B cell (primary cell): Measurements from ENCODE around the gene HOXA5. TPM values are rescaled to one million over a fixed set of nuclear protein-coding genes. Genes with fewer than 3 reads are reported as not detected.

Experiments used
- ATAC-seq: fragments of 200-7000 bp; cut with Tn5 transposase; one replicate; pipeline ENCODE4 v1.10.0; 2021; ENCODE audit warnings: low read depth, mild to moderate bottlenecking, moderate number of reproducible peaks, moderate library complexity
- CTCF ChIA-PET: fragments of 350-600 bp; sonication (Branson Sonifier 250); formaldehyde crosslinking; loops from one replicate; lab custom pipeline; 2021; ENCODE audit warnings: antibody characterized with exemption, inconsistent platforms; lab: Charles Lee
- POLR2A ChIA-PET: fragments of 350-600 bp; sonication (Branson Sonifier 250); formaldehyde crosslinking; loops from one replicate; lab custom pipeline; 2021; ENCODE audit warnings: antibody characterized with exemption; lab: Charles Lee
- DNase-seq: peaks from one replicate; pipeline ENCODE4 v3.0.0; 2013
- H2AFZ ChIP-seq: 2 replicates; pipeline ENCODE4 v1.6.1; 2012; ENCODE audit warnings: mild to moderate bottlenecking, low read depth, low read length; ENCODE audit not compliant: insufficient read depth, poor library complexity, severe bottlenecking
- H3K27ac ChIP-seq, 2 donors: 1 replicate in 1 of 2; 2 replicates in 1 of 2; pipeline ENCODE4 v1.5.1; 2012 to 2013; ENCODE audit warnings: low read length in 2 of 2, mild to moderate bottlenecking in 2 of 2, moderate library complexity in 1 of 2
- H3K27me3 ChIP-seq, 4 experiments: fragments of 200-600 bp in 1 of 4; sonication (generic) in 1 of 4; replicated peaks in 1 of 4; 1 replicate in 2 of 4; 2 replicates in 2 of 4; pipeline versions ENCODE4 v1.6.1 to v1.7.0; 2013 to 2016; ENCODE audit warnings: low read length in 3 of 4, mild to moderate bottlenecking in 2 of 4, mixed read lengths in 1 of 4, moderate library complexity in 1 of 4; ENCODE audit not compliant: insufficient read depth in 4 of 4, control insufficient read depth in 3 of 4; ENCODE audit errors: control extremely low read depth in 1 of 4
- H3K36me3 ChIP-seq, 2 experiments: replicated peaks in 1 of 2; 1 replicate in 1 of 2; 2 replicates in 1 of 2; pipeline versions ENCODE4 v1.6.1 to v1.7.1; 2013; ENCODE audit warnings: low read length in 1 of 2; ENCODE audit not compliant: insufficient read depth in 2 of 2, control insufficient read depth in 1 of 2; ENCODE audit errors: control extremely low read depth in 1 of 2, extremely low read depth in 1 of 2
- H3K4me1 ChIP-seq, 2 donors: fragments of 200-600 bp in 1 of 2; sonication (generic) in 1 of 2; 1 replicate in 1 of 2; 2 replicates in 1 of 2; pipeline versions ENCODE4 v1.5.1 to v1.6.1; 2013 to 2017; ENCODE audit warnings: low read length in 2 of 2; ENCODE audit not compliant: control insufficient read depth in 2 of 2, insufficient read depth in 2 of 2
- H3K4me2 ChIP-seq: replicated peaks from 2 replicates; pipeline ENCODE3; 2012; ENCODE audit warnings: mild to moderate bottlenecking, low read depth, low read length; ENCODE audit not compliant: poor library complexity, severe bottlenecking
- H3K4me3 ChIP-seq, 5 experiments: fragments of 200-600 bp in 1 of 5; sonication (generic) in 1 of 5; 1 replicate in 3 of 5; 2 replicates in 2 of 5; pipeline versions ENCODE4 v1.5.1 to v1.7.0; 2011 to 2016; ENCODE audit warnings: low read length in 4 of 5, mild to moderate bottlenecking in 4 of 5, low read depth in 2 of 5, control low read depth in 1 of 5, moderate library complexity in 1 of 5; ENCODE audit not compliant: insufficient read depth in 1 of 5; ENCODE audit errors: control extremely low read depth in 1 of 5, extremely low read depth in 1 of 5
- H3K79me2 ChIP-seq: fragments of 200-600 bp; sonication (generic); one replicate; pipeline ENCODE4 v1.6.0; 2016; ENCODE audit warnings: low read length; ENCODE audit not compliant: control insufficient read depth, insufficient read depth
- H3K9ac ChIP-seq: fragments of 200-600 bp; sonication (generic); 2 replicates; pipeline ENCODE4 v1.6.1; 2017; ENCODE audit warnings: mild to moderate bottlenecking, low read length, moderate library complexity
- H3K9me3 ChIP-seq, 3 donors: one replicate each; pipeline versions ENCODE4 v1.6.1 to v1.7.1; 2013; ENCODE audit warnings: low read length in 2 of 3; ENCODE audit not compliant: control insufficient read depth in 2 of 3, insufficient read depth in 1 of 3; ENCODE audit errors: control extremely low read depth in 1 of 3
- H4K20me1 ChIP-seq: 2 replicates; pipeline ENCODE4 v1.6.0; 2012; ENCODE audit warnings: mild to moderate bottlenecking, low read length; ENCODE audit not compliant: insufficient read depth, control insufficient read depth, poor library complexity, severe bottlenecking
- H3K27ac Mint-ChIP-seq: one replicate; pipeline ENCODE4 v1.8.0; 2021; ENCODE audit warnings: mixed read lengths
- H3K27me3 Mint-ChIP-seq: one replicate; pipeline ENCODE4 v1.8.0; 2021; ENCODE audit warnings: mixed read lengths
- H3K4me1 Mint-ChIP-seq: one replicate; pipeline ENCODE4 v1.8.0; 2021; ENCODE audit warnings: mixed read lengths
- H3K4me3 Mint-ChIP-seq: one replicate; pipeline ENCODE4 v1.8.0; 2021; ENCODE audit warnings: mixed read lengths
- H3K9me3 Mint-ChIP-seq: one replicate; pipeline ENCODE4 v1.8.0; 2022; ENCODE audit warnings: mixed read lengths; ENCODE audit not compliant: insufficient read depth
- CTCF ChIP-seq: fragments of 200-600 bp; IDR thresholded peaks from one replicate; pipeline ENCODE4 v1.8.0; 2022; ENCODE audit warnings: antibody characterized with exemption, mild to moderate bottlenecking
- EZH2 ChIP-seq: IDR thresholded peaks from 2 replicates; pipeline ENCODE4 v1.6.1; 2012; ENCODE audit warnings: borderline replicate concordance, low read depth, mild to moderate bottlenecking, moderate library complexity, low read length; ENCODE audit not compliant: insufficient read depth, poor library complexity, severe bottlenecking
- WGBS: methylation state at CpG from one replicate; pipeline ENCODE4 v1.1.5; 2013; ENCODE audit warnings: missing lambda C conversion rate; ENCODE audit not compliant: insufficient coverage; 5-methylcytosine and 5-hydroxymethylcytosine counted together
- intact Hi-C: fragments of 100-400 bp; cut with micrococcal nuclease; formaldehyde crosslinking; loops from one replicate; pipeline ENCODE4 v1.10.0; 2022
- polyA plus RNA-seq: library from polyadenylated mRNA; depleted of rRNA; stranded (reverse); fragments of >200 nt; gene quantifications from 2 replicates; pipeline ENCODE4 v1.2.3, GENCODE V29; 2012
- total RNA-seq, 2 donors: library from RNA; stranded (reverse); fragments of 120-200 nt in 1 of 2; gene quantifications; 1 replicate in 1 of 2; 2 replicates in 1 of 2; pipeline versions ENCODE4 v1.2.3 to v1.2.4, GENCODE V29; 2013 to 2022

Gene HOXA5
- total and polyA plus RNA-seq, 2 donors (not counting 1 experiment from before 2014, with no cell fraction given), result not detected

- Mint-ChIP-seq H3K9me3 (no peaks in the 10 kb centered on the region), H3K27ac (peak overlapping the region; percentile 47), H3K4me1 (peaks cover 47% of the 10 kb centered on the region), H3K27me3 (peaks cover 88% of the 10 kb centered on the region), H3K4me3 (peak overlapping the region; percentile 48)
- POLR2A ChIA-PET, result no interaction called here
- ATAC-seq (no peak), DNase-seq (peak; percentile 14)
- no peak overlapping the region for H3K27ac ChIP-seq
- H3K4me2 ChIP-seq, result peak overlapping the region; percentile 56
- CTCF ChIA-PET, result interaction anchor here (5.9 kb wide), 1 partner anchor 28 kb away, joined by 28 read pairs; no protein-coding TSS in a partner anchor
- 21% methylated on average over 22 of the region's 22 CpGs for WGBS
- H3K4me3 ChIP-seq, result no peak overlapping the region
- H3K79me2 ChIP-seq, result no peaks in the 10 kb centered on the region
- peaks cover 55 to 77% of the 10 kb centered on the region in 2 donors for H3K4me1 ChIP-seq
- H3K9me3 ChIP-seq, result peaks cover 0 to 76% (median 9%) of the 10 kb centered on the region in 3 donors
- no peaks in the 10 kb centered on the region for H4K20me1 ChIP-seq
- H3K36me3 ChIP-seq, result no peaks in the 10 kb centered on the region
- TF ChIP-seq CTCF (no peak), EZH2 (no peak)
- intact Hi-C loops, result loop anchor here (5.0 kb wide), 1 partner anchor 37 kb away; the partner anchor contains the start of gene HOXA3
- H3K27me3 ChIP-seq, result peaks cover 0 to 98% (median 84%) of the 10 kb centered on the region in 4 experiments
- H2AFZ ChIP-seq, result no peak overlapping the region
- H3K9ac ChIP-seq, result no peak overlapping the region
These were observed 46.0 kb upstream of the HOXA5 start for GRCh38 chr7:27189295-27189996.
